ENCODE measurements around the gene IFNA10.
"Not testable (repeated sequence)": the region's sequence is repeated elsewhere in the genome, so short reads cannot be mapped to it uniquely, and the experiment has no call there.

- TF ChIP-seq JUN (IDR thresholded peaks at IDR 0.05); HOXB13 (CRISPR knock-in tag; IDR thresholded peaks at IDR 0.05; ENCODE audit: low read depth); ZSCAN20 (CRISPR knock-in tag; IDR thresholded peaks at IDR 0.05); EP300 (IDR thresholded peaks at IDR 0.05); BCL3 (IDR thresholded peaks at IDR 0.05); CTCF (IDR thresholded peaks at IDR 0.05): not testable (repeated sequence)
Measured at GRCh38 chr9:21166560-21166959, 40.4 kb downstream of the IFNA10 start, which contains the start of gene IFNA21.

All from A549 (cell line).